HS-5 (cell line): Measurements from ENCODE around the gene PCBP1.
"Not testable (repeated sequence)": the region's sequence is repeated elsewhere in the genome, so short reads cannot be mapped to it uniquely, and the experiment has no call there.

Source experiments
- DNase-seq: peaks from one replicate; pipeline ENCODE4 v3.0.0-alpha.2; 2012; ENCODE audit warnings: low read depth

Gene PCBP1

GRCh38 chr2:70081221-70081620, 6.1 kb upstream of the PCBP1 start:
- DNase-seq = no peak

GRCh38 chr2:70083344-70084156, 3.7 kb upstream of the PCBP1 start:
- peak; percentile 61 for DNase-seq

- no peak for DNase-seq
Measured at GRCh38 chr2:70084973-70085710, 2.1 kb upstream of the PCBP1 start.

GRCh38 chr2:70085711-70086277, 1.5 kb upstream of the PCBP1 start:
- no peak for DNase-seq

- peak; percentile 87 for DNase-seq
Measured at GRCh38 chr2:70086278-70086837, 919 bp upstream of the PCBP1 start.

- no peak for DNase-seq
Measured at GRCh38 chr2:70087702-70088597, 673 bp downstream of the PCBP1 start.

- DNase-seq = no peak
Measured at GRCh38 chr2:70088598-70089219, 1.4 kb downstream of the PCBP1 start.

GRCh38 chr2:70089220-70089982, 2.1 kb downstream of the PCBP1 start:
- DNase-seq = no peak

GRCh38 chr2:70089983-70090525, 2.8 kb downstream of the PCBP1 start:
- no peak for DNase-seq

GRCh38 chr2:70090706-70091334, 3.5 kb downstream of the PCBP1 start:
- no peak for DNase-seq

- DNase-seq = no peak
Measured at GRCh38 chr2:70091364-70091763, 4.1 kb downstream of the PCBP1 start.

- no peak for DNase-seq
Measured at GRCh38 chr2:70091816-70092215, 4.5 kb downstream of the PCBP1 start.

GRCh38 chr2:70092576-70093243, 5.4 kb downstream of the PCBP1 start:
- DNase-seq = not testable (repeated sequence)

GRCh38 chr2:70094171-70094977, 7.1 kb downstream of the PCBP1 start:
- no peak for DNase-seq

GRCh38 chr2:70094978-70095719, 7.9 kb downstream of the PCBP1 start:
- DNase-seq = no peak

- no peak for DNase-seq
Measured at GRCh38 chr2:70095720-70096670, 8.7 kb downstream of the PCBP1 start.
